Measurements from ENCODE around the gene STIMATE. TPM values are rescaled to one million over a fixed set of nuclear protein-coding genes. Genes with fewer than 3 reads are reported as not detected.

Gene STIMATE
- total and polyA plus RNA-seq, 10 of the 15 experiments (the other 5 are each of a cell fraction or from before 2014, with no cell fraction given), result 0.24 to 24.1 (median 15.4) TPM

DNA sequence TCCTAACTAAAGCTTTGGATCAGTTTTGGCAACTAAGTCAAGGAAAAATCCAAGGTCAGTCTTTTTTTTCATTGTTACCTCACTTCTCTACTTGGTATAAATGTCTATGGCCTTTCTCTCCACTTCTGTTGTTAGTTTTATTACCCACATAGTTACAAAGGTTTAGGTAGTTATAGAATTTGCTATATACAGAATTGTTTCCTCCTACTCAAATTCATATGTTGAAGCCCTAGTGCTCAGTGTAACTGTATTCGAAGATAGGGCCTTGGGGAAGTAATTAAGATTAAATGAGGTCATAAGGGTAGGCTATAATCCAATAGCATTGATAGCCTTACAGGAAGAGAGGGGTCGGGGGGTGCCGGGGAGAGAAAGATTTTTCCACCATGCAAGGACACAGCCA, 19.7 kb upstream of the STIMATE start:
- ChIA-PET CTCF (no interaction called here), RAD21 (ENCODE audit: unreplicated experiment) (no interaction called here), SMC1A (ENCODE audit: uncharacterized antibody, unreplicated experiment) (no interaction called here), POLR2A (no interaction called here)
- DNase-seq (ENCODE audit: low read depth, low spot score) (no peak), ATAC-seq (no peak), FAIRE-seq (no peak)
- Histone ChIP-seq H3K9ac (ENCODE audit: control insufficient read depth, insufficient read depth, low read length) (no peak overlapping the region), H2AFZ (ENCODE audit: control insufficient read depth, low read depth, low read length) (no peak overlapping the region), H3K4me1 (ENCODE audit: control insufficient read depth, insufficient read depth, low read length) (no peaks in the 10 kb centered on the region), H3K36me3 (ENCODE audit: control insufficient read depth in 2 of 2, insufficient read depth in 2 of 2, low read length in 1 of 2) (peaks cover 0 to 17% of the 10 kb centered on the region in 2 experiments; a peak in 3 of 4 replicates), H4K20me1 (ENCODE audit: control insufficient read depth, insufficient read depth) (no peaks in the 10 kb centered on the region), H3K4me3 (no peak overlapping the region), H3K79me2 (ENCODE audit: control insufficient read depth, insufficient read depth, low read length) (no peaks in the 10 kb centered on the region), H3K27me3 (replicated peaks in 1 of 2; ENCODE audit: control insufficient read depth in 2 of 2, insufficient read depth in 2 of 2, low read length in 1 of 2) (no peaks in the 10 kb centered on the region), H3K27ac (ENCODE audit: control insufficient read depth, insufficient read depth) (no peak overlapping the region), H3K4me2 (ENCODE audit: control insufficient read depth, insufficient read depth) (no peak overlapping the region), H3K9me3 (replicated peaks; ENCODE audit: control insufficient read depth, insufficient read depth, low read length) (no peaks in the 10 kb centered on the region)
- no TSS peak for BruUV-seq (replicated peaks)
- WGBS (ENCODE audit: insufficient coverage, insufficient replicate concordance, low lambda C conversion rate, missing lambda C conversion rate), result 97% methylated on average over 3 of the region's 3 CpGs
- in situ Hi-C loops (cut with MboI), result no loop called here
- intact Hi-C loops (cut with micrococcal nuclease; ENCODE audit: unreplicated experiment), result no loop called here
- TF ChIP-seq, protein P1, sequence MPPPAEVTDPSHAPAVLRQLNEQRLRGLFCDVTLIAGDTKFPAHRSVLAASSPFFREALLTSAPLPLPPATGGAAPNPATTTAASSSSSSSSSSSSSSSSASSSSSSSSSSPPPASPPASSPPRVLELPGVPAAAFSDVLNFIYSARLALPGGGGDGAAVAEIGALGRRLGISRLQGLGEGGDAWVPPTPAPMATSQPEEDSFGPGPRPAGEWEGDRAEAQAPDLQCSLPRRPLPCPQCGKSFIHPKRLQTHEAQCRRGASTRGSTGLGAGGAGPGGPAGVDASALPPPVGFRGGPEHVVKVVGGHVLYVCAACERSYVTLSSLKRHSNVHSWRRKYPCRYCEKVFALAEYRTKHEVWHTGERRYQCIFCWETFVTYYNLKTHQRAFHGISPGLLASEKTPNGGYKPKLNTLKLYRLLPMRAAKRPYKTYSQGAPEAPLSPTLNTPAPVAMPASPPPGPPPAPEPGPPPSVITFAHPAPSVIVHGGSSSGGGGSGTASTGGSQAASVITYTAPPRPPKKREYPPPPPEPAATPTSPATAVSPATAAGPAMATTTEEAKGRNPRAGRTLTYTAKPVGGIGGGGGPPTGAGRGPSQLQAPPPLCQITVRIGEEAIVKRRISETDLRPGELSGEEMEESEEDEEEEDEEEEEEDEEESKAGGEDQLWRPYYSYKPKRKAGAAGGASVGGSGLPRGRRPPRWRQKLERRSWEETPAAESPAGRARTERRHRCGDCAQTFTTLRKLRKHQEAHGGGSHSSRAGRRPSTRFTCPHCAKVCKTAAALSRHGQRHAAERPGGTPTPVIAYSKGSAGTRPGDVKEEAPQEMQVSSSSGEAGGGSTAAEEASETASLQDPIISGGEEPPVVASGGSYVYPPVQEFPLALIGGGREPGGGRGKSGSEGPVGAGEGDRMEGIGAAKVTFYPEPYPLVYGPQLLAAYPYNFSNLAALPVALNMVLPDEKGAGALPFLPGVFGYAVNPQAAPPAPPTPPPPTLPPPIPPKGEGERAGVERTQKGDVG (CRISPR knock-in tag; IDR thresholded peaks at IDR 0.05), result no peak
- TF ChIP-seq ETV6 (conservative IDR thresholded peaks at IDR 0.05 in 1 of 2, IDR thresholded peaks at IDR 0.05 in 1 of 2; ENCODE audit: borderline replicate concordance in 1 of 2, low read depth in 1 of 2) (no peak), CEBPB (IDR thresholded peaks at IDR 0.05; ENCODE audit: borderline replicate concordance in 1 of 2, low read depth in 2 of 2, low read length in 2 of 2) (no peak), ZZZ3 (IDR thresholded peaks at IDR 0.05; ENCODE audit: control insufficient read depth, insufficient read length, low read depth) (no peak), SMARCA5 (IDR thresholded peaks at IDR 0.05) (no peak), TBL1XR1 (IDR thresholded peaks at IDR 0.05; ENCODE audit: low read depth, low read length) (no peak), ZNF622 (IDR thresholded peaks at IDR 0.05) (no peak), ZNF384 (IDR thresholded peaks at IDR 0.05; ENCODE audit: borderline replicate concordance, low read depth, low read length) (no peak), KLF5 (IDR thresholded peaks at IDR 0.05; ENCODE audit: partially characterized antibody) (no peak), SMAD5 (IDR thresholded peaks at IDR 0.05; ENCODE audit: low read depth) (no peak)
- TF ChIP-seq, protein P2, sequence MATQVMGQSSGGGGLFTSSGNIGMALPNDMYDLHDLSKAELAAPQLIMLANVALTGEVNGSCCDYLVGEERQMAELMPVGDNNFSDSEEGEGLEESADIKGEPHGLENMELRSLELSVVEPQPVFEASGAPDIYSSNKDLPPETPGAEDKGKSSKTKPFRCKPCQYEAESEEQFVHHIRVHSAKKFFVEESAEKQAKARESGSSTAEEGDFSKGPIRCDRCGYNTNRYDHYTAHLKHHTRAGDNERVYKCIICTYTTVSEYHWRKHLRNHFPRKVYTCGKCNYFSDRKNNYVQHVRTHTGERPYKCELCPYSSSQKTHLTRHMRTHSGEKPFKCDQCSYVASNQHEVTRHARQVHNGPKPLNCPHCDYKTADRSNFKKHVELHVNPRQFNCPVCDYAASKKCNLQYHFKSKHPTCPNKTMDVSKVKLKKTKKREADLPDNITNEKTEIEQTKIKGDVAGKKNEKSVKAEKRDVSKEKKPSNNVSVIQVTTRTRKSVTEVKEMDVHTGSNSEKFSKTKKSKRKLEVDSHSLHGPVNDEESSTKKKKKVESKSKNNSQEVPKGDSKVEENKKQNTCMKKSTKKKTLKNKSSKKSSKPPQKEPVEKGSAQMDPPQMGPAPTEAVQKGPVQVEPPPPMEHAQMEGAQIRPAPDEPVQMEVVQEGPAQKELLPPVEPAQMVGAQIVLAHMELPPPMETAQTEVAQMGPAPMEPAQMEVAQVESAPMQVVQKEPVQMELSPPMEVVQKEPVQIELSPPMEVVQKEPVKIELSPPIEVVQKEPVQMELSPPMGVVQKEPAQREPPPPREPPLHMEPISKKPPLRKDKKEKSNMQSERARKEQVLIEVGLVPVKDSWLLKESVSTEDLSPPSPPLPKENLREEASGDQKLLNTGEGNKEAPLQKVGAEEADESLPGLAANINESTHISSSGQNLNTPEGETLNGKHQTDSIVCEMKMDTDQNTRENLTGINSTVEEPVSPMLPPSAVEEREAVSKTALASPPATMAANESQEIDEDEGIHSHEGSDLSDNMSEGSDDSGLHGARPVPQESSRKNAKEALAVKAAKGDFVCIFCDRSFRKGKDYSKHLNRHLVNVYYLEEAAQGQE (IDR thresholded peaks at IDR 0.05; ENCODE audit: low read depth, low read length), result no peak
- TF ChIP-seq, protein P3, sequence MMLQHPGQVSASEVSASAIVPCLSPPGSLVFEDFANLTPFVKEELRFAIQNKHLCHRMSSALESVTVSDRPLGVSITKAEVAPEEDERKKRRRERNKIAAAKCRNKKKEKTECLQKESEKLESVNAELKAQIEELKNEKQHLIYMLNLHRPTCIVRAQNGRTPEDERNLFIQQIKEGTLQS (IDR thresholded peaks at IDR 0.05; ENCODE audit: borderline replicate concordance, extremely low read depth, low read depth, low read length), result no peak
- TF ChIP-seq, protein P4, sequence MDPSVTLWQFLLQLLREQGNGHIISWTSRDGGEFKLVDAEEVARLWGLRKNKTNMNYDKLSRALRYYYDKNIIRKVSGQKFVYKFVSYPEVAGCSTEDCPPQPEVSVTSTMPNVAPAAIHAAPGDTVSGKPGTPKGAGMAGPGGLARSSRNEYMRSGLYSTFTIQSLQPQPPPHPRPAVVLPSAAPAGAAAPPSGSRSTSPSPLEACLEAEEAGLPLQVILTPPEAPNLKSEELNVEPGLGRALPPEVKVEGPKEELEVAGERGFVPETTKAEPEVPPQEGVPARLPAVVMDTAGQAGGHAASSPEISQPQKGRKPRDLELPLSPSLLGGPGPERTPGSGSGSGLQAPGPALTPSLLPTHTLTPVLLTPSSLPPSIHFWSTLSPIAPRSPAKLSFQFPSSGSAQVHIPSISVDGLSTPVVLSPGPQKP (IDR thresholded peaks at IDR 0.05; ENCODE audit: low read depth, low read length), result no peak
- TF ChIP-seq, protein P5, sequence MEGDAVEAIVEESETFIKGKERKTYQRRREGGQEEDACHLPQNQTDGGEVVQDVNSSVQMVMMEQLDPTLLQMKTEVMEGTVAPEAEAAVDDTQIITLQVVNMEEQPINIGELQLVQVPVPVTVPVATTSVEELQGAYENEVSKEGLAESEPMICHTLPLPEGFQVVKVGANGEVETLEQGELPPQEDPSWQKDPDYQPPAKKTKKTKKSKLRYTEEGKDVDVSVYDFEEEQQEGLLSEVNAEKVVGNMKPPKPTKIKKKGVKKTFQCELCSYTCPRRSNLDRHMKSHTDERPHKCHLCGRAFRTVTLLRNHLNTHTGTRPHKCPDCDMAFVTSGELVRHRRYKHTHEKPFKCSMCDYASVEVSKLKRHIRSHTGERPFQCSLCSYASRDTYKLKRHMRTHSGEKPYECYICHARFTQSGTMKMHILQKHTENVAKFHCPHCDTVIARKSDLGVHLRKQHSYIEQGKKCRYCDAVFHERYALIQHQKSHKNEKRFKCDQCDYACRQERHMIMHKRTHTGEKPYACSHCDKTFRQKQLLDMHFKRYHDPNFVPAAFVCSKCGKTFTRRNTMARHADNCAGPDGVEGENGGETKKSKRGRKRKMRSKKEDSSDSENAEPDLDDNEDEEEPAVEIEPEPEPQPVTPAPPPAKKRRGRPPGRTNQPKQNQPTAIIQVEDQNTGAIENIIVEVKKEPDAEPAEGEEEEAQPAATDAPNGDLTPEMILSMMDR (IDR thresholded peaks at IDR 0.05 in 2 of 3, conservative IDR thresholded peaks at IDR 0.05 in 1 of 3; ENCODE audit: control insufficient read depth in 2 of 3, extremely low read depth in 1 of 3, insufficient read depth in 1 of 3, low read depth in 3 of 3, low read length in 3 of 3), result no peak

All from GM12878 (cell line).